ENCODE measurements around the gene SNTB2.

DNA sequence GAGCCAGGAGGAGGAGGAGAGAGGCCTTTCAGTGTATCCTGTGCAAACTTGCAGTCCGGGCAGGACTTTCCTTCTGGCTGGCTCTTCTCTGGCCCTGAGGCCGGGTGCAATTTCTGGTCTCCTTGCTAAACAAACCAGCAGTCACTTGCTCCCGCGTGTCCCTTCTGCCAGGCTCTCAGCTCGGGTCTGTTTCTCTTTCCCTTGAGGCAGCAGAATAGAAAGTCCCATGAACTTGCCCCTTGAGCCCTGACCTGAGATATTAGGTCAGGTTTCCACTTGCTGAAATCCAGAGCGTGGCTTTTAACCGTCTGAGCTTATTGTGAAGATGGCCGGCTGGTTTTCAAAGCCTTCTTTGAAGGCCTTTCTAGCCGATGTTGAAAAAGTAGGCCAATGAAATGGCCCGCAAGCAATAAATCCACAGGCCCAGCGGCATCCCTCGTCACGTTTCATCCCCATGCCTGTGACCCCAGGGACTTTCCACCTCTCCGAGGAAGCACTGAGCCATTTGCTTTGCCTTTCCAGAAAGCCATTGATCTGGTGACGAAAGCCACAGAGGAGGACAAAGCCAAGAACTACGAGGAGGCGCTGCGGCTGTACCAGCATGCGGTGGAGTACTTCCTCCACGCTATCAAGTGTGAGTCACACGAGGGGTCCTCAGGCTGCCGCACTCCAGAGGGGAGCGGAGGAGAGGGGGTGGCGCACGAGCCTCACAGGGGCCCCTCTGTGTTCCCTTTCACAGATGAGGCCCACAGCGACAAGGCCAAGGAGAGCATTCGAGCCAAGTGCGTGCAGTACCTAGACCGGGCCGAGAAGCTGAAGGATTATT, 128.7 kb downstream of the SNTB2 start:
- TF ChIP-seq, protein P1, sequence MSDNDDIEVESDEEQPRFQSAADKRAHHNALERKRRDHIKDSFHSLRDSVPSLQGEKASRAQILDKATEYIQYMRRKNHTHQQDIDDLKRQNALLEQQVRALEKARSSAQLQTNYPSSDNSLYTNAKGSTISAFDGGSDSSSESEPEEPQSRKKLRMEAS (IDR thresholded peaks at IDR 0.05): no peak
- TF ChIP-seq EP300 (IDR thresholded peaks at IDR 0.05; ENCODE audit: borderline replicate concordance): no peak
- TF ChIP-seq CEBPB (IDR thresholded peaks at IDR 0.05): no peak

All from Ishikawa (cell line).